GM18870 (cell line): ENCODE data around the gene EHF.

Experiments
- ATAC-seq: cut with Tn5 transposase; IDR thresholded peaks from one replicate; pipeline ENCODE4 v1.9.1; 2021; ENCODE audit warnings: moderate library complexity; ENCODE audit not compliant: unreplicated experiment

The EHF gene

GRCh38 chr11:34643311-34643710 lies 22.4 kb downstream of the EHF start:
- no peak for ATAC-seq

DNA sequence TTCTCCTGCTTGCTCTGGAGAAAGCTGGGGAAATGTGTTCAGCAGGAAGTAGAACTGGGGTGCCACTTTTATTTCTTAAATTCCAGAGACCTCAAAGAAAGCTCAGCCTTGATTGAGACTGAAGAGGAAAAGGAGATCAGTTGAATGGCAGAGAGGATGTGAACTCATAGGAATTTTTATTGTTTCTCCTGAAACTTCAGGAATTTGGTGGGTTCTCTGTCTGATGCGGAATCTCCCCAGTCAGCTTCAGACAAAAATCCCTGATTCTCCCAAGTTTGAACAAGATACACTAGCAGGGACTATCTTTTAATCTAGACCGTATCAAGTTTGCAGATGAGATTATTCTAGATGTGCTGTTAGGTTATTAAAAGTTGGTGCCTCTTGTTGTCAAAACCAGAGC lies 23.0 kb downstream of the EHF start:
- no peak for ATAC-seq

GRCh38 chr11:34644669-34645406 lies 23.9 kb downstream of the EHF start:
- no peak for ATAC-seq

DNA sequence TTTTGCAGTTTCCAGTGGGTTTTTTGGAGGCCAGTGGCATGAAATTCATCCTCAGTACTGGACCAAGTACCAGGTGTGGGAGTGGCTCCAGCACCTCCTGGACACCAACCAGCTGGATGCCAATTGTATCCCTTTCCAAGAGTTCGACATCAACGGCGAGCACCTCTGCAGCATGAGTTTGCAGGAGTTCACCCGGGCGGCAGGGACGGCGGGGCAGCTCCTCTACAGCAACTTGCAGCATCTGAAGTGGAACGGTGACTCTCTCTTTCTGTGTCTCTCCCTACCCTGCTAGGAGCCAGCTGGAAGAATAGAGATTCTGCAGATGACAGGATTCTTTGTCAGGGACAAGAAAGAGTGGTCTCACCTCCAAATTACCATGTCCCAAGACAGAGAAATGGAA lies 25.5 kb downstream of the EHF start:
- ATAC-seq: no peak

DNA sequence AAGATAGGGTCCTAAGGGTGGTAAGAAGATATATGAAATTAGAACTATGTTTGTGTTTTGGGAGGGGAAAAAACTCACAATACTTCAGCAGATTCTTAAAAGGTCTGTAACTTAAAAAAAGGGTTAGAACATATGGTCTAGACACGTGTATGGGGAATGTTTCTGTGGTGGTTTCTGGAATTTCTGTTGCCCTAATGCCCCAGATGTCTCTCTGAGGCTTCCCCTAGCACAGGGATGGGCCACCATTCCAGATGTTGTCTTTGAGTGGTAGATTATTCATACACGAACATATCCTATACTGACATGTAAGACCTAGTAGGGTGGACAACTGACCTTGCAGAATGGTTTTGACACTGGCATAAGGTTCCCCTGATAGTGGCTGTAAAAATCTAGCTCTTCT lies 26.2 kb downstream of the EHF start:
- no peak for ATAC-seq

- no peak for ATAC-seq
These were observed 26.6 kb downstream of the EHF start for GRCh38 chr11:34647532-34647931.

GRCh38 chr11:34648036-34648435 lies 27.1 kb downstream of the EHF start:
- no peak for ATAC-seq

DNA sequence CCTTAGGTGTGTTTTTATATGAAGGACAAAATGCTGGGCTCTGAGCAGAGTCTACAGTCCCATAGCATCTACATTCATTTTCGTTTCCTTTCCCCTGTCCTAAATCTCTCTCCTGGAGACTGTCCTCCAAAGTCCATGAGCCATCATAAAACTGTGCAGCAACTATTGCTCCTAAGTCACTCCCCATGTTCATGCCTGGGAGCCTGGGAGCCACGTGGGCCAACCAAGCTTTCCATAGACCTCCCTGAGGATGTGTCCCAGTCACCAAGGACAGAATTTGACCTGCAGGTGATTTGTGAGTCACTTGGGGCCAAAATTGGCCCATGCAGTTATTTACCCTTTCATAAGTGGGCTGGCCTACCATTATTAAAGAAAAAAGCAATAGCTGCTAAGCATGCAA lies 28.7 kb downstream of the EHF start:
- ATAC-seq: no peak

GRCh38 chr11:34650528-34650927 lies 29.6 kb downstream of the EHF start:
- peak; percentile 95 for ATAC-seq

DNA sequence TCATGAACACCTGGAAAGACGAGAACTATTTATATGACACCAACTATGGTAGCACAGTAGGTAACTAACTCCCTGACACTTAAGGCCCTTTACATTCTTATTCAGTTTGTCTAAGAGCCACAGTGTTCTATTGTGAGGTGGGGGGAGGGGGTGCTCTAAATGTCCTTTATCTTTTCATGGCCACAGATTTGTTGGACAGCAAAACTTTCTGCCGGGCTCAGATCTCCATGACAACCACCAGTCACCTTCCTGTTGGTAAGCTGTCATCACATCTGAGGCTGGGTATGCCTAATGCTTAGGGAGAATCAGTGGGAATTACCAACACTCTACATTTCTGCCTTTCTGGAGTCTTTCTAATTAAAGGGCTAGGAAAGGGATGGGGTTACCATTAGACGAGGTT lies 30.7 kb downstream of the EHF start:
- ATAC-seq: no peak

DNA sequence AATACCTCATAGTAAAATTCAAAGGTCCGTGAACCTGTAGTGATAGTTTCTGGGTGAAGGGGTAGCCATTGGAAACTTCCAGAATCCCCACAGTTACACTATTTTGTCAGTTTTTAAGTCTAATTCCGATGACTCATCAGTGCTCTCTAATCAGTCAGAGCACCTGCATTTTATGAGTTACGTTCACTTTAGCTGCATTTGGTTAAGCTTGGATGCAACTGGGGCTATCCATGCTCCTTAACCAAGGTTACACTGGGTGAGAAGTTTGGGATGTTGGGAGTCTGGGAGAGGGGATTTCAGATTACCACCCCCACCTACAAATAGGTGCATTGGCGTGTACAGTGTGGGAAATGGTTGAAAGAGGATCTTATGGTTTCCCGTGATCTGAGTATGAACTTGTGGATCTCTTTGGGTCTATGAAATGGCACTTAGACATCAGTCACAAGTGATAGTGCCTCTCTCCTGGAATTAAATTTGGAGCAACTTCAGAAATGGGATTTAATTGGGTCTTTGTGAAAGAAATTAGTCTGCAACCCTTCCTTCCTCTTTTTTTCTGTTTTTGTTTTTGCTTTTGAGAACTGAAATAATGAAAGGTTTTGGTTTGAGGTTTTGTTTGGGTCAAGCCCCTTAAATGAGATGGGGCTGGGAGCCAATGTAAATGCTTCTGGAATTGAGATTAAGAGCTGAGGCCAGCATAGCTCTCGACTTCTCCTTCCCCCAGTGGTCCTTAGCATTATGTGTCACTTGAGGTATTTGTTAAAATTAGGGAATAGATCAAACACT lies 31.5 kb downstream of the EHF start:
- no peak for ATAC-seq

DNA sequence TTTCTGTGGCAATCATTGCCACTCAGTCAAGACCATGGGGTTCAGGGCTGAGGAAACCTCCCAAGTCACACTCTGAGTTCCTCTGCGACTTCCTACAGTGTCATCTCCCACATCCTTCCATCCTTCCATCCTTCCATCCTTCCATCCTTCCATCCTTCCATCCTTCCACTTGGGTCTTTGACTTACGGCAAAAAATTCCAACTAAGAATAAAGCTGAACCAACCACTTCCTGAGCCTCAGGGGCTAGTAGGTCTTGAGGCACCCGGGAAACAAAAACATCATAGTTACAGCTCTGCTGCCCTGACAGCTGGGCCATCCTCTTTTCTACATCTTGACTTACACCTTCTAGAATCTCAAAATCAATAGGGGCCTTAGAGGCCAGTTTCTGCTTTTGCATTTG lies 32.1 kb downstream of the EHF start:
- ATAC-seq: no peak

DNA sequence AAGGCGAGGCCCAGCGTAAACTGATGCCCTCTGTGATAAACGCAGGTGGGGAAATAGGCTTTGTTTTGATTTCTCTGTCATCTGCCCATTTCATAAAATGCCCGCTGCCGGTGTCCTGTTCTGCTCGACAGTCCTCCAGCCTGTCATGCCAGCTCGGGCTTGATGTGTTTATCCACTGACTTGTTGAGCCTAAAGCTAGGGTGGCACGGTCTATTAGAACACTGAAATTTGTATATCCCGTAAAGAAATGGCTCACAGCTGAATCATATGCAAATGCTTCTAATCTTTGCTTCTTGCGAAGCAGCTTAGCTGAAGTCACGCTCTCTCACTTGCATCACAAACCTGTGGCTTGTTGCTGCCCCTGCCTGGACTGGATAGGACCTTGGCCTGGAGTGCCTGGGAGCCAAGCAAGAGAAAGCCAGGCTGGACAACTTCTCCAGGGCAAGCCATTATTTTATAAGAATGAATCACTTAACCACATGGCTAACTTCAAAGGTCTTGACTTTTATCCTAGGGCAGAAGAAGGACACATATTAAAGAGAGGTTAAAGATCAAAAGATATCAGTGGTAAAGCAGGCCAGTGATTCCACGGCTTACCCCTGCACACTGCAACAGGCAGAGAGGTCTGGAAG lies 33.1 kb downstream of the EHF start:
- no peak for ATAC-seq

DNA sequence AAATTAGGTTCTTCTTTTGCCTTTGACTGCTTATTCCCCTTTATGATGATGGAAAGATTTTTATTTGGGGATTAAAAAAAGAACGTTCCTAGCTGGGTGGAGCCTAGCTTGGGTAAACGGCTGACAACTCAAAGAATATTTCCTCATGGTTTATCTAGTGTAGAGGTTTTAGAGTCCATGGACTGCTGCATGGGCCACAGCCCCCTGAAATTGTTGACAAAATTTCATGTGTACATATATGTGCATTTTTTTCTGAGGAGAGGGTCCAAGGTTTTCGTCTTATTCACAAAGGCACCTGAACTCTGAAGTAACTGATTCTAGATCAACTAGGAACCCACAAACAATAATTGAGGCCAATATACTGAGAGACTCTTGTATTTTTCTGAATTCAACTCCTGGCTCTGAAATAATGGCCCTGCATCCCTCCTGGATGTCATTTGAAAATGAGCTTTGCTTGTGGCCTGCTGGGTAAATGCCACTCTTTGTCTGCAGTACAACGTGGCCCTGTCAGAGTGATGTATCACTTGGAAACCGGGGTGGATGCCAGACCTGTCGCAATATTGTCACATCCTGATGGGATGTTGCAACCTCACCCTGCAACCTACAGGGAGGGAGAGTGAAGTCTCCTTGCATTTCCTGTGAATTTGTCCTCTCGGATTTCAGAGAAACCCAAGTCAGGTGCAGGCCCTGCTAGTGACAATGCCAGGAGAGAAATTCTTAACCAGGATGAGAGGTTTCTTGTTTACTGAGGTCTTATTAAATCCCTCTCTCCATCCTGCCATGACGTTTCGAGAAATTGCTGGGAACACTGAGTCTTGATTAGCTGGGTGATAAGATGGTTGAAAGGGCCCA lies 33.8 kb downstream of the EHF start:
- ATAC-seq: no peak

GRCh38 chr11:34655335-34656008 lies 34.6 kb downstream of the EHF start:
- ATAC-seq: no peak

GRCh38 chr11:34656062-34656720 lies 35.3 kb downstream of the EHF start:
- ATAC-seq: no peak

- no peak for ATAC-seq
These were observed 37.5 kb downstream of the EHF start for GRCh38 chr11:34658071-34659015.

DNA sequence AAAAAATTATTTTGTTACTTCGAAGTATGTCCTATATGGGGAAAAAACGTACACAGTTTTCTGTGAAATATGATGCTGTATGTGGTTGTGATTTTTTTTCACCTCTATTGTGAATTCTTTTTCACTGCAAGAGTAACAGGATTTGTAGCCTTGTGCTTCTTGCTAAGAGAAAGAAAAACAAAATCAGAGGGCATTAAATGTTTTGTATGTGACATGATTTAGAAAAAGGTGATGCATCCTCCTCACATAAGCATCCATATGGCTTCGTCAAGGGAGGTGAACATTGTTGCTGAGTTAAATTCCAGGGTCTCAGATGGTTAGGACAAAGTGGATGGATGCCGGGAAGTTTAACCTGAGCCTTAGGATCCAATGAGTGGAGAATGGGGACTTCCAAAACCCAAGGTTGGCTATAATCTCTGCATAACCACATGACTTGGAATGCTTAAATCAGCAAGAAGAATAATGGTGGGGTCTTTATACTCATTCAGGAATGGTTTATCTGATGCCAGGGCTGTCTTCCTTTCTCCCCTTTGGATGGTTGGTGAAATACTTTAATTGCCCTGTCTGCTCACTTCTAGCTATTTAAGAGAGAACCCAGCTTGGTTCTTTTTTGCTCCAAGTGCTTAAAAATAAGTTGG lies 38.3 kb downstream of the EHF start:
- no peak for ATAC-seq
